ENCODE results near the gene SLC9A2. TPM values are rescaled to one million over a fixed set of nuclear protein-coding genes. Genes with fewer than 3 reads are reported as not detected.

Gene SLC9A2
- total RNA-seq, 4 donors from 2014 or later: 12.4 to 20.7 (median 20.0) TPM

DNA sequence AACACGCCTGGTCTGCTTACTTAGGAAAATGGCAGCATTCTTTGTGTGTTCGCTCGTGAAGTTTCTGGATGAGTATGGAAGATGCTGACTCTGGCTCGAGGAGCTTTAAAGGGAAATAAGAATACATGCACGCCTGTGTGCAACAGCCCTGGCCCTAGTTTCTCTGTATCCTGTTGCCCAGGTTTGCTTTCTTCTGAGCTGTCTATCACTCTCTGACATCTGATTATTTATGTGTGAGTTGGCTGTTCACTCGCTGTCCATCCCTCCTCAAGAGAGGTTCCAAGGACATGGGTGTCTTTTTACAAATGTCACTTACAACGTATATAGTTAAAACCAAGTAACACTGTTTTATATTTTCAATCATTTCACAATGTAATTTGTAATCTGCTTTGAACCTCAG is 16.0 kb downstream of the SLC9A2 start:
- no peaks in the 10 kb centered on the region for H3K36me3 ChIP-seq
- DNase-seq: no peak
- peaks cover 0 to 7% (median 0%) of the 10 kb centered on the region in 4 donors for H3K4me1 ChIP-seq
- no peaks in the 10 kb centered on the region for H3K27me3 ChIP-seq
- H3K27ac ChIP-seq: no peak overlapping the region
- no peaks in the 10 kb centered on the region for H3K9me3 ChIP-seq
- no peak for TF ChIP-seq POLR2A (IDR thresholded peaks at IDR 0.05)
- TF ChIP-seq, protein P1, sequence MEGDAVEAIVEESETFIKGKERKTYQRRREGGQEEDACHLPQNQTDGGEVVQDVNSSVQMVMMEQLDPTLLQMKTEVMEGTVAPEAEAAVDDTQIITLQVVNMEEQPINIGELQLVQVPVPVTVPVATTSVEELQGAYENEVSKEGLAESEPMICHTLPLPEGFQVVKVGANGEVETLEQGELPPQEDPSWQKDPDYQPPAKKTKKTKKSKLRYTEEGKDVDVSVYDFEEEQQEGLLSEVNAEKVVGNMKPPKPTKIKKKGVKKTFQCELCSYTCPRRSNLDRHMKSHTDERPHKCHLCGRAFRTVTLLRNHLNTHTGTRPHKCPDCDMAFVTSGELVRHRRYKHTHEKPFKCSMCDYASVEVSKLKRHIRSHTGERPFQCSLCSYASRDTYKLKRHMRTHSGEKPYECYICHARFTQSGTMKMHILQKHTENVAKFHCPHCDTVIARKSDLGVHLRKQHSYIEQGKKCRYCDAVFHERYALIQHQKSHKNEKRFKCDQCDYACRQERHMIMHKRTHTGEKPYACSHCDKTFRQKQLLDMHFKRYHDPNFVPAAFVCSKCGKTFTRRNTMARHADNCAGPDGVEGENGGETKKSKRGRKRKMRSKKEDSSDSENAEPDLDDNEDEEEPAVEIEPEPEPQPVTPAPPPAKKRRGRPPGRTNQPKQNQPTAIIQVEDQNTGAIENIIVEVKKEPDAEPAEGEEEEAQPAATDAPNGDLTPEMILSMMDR (IDR thresholded peaks at IDR 0.05): no peak
- no peak overlapping the region for H3K4me3 ChIP-seq

DNA sequence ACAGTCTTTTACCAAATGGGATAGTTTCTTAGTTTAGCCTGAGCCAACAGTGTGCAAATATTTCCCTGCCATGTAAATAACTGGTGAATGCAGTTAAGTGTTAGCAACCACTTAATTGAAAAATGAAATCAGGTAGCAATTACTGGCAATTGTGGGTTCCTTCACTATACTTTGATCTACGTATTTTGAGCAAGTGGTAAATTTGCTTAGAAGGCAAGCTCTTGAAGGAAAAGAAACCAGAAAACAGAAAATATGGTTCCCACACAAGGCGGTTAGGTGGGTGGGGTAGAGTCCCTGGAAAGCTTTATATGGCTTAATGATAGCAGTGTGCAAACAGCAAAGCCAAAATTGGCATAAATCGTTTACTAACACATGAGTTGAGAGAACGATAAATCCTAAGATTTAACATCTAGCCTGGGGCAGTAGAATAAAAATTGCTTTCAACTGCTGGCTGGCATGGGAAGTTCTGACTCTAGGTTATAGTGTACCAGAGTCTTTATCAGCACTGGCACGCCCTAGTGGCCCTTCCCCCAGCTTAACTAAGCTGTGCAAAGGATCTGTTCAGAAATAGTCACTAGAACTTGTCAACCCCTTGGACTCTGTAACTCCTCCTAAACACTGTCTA is 17.0 kb downstream of the SLC9A2 start:
- DNase-seq: peak in 2 of 3 donors; percentile 70 to 81

DNA sequence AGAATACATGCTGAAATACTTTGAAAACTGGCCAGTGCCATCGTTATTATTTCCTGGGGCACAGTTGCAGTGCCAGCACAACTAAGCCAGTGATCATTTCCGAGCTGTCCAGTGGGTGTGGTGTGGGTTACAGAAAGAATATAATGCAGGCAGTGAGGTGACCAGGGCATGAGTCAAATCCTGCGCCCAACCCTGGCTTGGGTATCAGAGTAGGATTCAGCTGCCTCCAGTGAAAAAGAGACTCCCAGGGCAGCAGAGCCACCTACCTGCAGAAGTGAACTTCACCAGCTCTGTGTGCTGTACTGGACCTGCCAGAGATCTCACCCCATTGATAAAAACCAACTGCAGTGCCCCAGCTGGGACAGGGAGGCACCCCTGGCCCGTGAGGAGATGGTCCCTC is 18.0 kb downstream of the SLC9A2 start:
- peak overlapping the region in 3 of 4 donors; percentile 3 to 67 (median 62) for H3K27ac ChIP-seq
- DNase-seq: peak in 2 of 3 donors; percentile 61 to 77
- no peaks in the 10 kb centered on the region for H3K36me3 ChIP-seq
- peaks cover 0 to 7% (median 0%) of the 10 kb centered on the region in 4 donors for H3K4me1 ChIP-seq
- no peaks in the 10 kb centered on the region for H3K27me3 ChIP-seq
- TF ChIP-seq, protein P1 (IDR thresholded peaks at IDR 0.05): peak in 3 of 6 experiments; percentile 44 to 54 (median 49)
- TF ChIP-seq POLR2A (IDR thresholded peaks at IDR 0.05): no peak
- peak overlapping the region in 1 of 4 donors; percentile 8 for H3K4me3 ChIP-seq
- no peaks in the 10 kb centered on the region for H3K9me3 ChIP-seq

More for the DNA sequence above, 17.0 kb downstream of the SLC9A2 start:
- H3K27ac ChIP-seq: peak overlapping the region in 3 of 4 donors; percentile 26 to 67 (median 62)
- no peaks in the 10 kb centered on the region for H3K9me3 ChIP-seq
- H3K4me3 ChIP-seq: no peak overlapping the region
- H3K27me3 ChIP-seq: no peaks in the 10 kb centered on the region
- TF ChIP-seq POLR2A (IDR thresholded peaks at IDR 0.05): peak in 1 of 2 donors; percentile 58
- TF ChIP-seq, protein P1 (IDR thresholded peaks at IDR 0.05): peak in 3 of 6 experiments; percentile 14 to 31 (median 25)
- H3K36me3 ChIP-seq: no peaks in the 10 kb centered on the region
- peaks cover 0 to 7% (median 0%) of the 10 kb centered on the region in 4 donors for H3K4me1 ChIP-seq

DNA sequence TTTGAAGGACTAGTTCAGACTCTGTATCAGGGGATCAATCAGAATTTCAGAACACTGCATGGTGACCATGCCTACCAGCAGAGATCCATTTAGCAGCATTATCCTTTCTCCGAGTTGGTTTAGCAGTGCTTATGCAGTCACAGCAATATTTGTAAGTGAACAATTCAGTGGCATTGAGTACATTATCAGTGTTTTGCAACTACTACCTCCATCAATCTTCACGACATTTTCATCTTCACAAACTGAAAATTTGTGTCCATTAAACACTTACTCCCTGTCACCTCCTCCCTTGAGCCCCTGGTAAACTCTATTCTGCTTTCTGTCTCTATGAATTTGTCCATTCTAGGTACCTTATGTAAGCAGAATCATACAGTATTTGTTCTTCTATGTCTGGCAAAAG is 20.1 kb downstream of the SLC9A2 start:
- no peaks in the 10 kb centered on the region for H3K9me3 ChIP-seq
- no peak for DNase-seq
- H3K36me3 ChIP-seq: no peaks in the 10 kb centered on the region
- no peak overlapping the region for H3K27ac ChIP-seq
- no peaks in the 10 kb centered on the region for H3K27me3 ChIP-seq
- TF ChIP-seq, protein P1 (IDR thresholded peaks at IDR 0.05): no peak
- no peak for TF ChIP-seq POLR2A (IDR thresholded peaks at IDR 0.05)
- H3K4me1 ChIP-seq: peaks cover 0 to 7% (median 0%) of the 10 kb centered on the region in 4 donors
- H3K4me3 ChIP-seq: no peak overlapping the region

DNA sequence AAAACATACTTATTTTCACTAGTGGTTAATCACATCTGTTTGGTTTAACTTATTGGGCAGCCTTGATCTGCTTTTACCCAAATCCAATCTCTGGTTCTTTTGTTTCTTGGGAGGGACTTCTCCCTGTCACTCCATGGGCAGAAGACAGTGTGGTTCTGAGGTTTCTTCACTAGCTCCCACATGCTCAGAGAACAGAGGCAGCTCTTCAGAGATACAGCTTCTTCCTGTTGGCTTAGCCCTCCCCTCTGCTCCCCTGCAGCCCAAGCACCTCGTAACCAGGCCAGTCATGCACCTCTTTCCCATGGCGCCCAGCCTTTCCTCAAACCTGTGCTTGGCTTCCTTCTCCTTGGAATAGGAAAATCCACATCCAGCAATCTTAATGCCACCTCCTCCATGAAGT is 32.8 kb downstream of the SLC9A2 start:
- DNase-seq: no peak
- TF ChIP-seq POLR2A (IDR thresholded peaks at IDR 0.05): no peak
- TF ChIP-seq, protein P1 (IDR thresholded peaks at IDR 0.05): no peak
- H3K27me3 ChIP-seq: no peaks in the 10 kb centered on the region
- no peaks in the 10 kb centered on the region for H3K36me3 ChIP-seq
- no peak overlapping the region for H3K4me3 ChIP-seq
- H3K27ac ChIP-seq: no peak overlapping the region
- no peaks in the 10 kb centered on the region for H3K4me1 ChIP-seq
- no peaks in the 10 kb centered on the region for H3K9me3 ChIP-seq

Data from Peyer's patch (tissue), 4 donors.